Spleen (tissue), 11 donors: ENCODE measurements around the gene MLLT10. TPM values are rescaled to one million over a fixed set of nuclear protein-coding genes. Genes with fewer than 3 reads are reported as not detected.

Source experiments
- DNase-seq: peaks from one replicate; pipeline ENCODE4 v3.0.0-alpha.2; 2020
- H3K27ac ChIP-seq, 8 donors: fragments of 200-600 bp; sonication (generic) in 7 of 8; 1 replicate in 4 of 8; 2 replicates in 4 of 8; pipeline versions ENCODE4 v1.5.0 to v1.8.0; 2016 to 2021; ENCODE audit warnings: inconsistent platforms in 4 of 8, mild to moderate bottlenecking in 4 of 8, moderate library complexity in 1 of 8
- H3K27me3 ChIP-seq, 7 donors: fragments of 200-600 bp; sonication (generic) in 6 of 7; replicated peaks in 1 of 7; 1 replicate in 4 of 7; 2 replicates in 3 of 7; pipeline versions ENCODE4 v1.5.0 to v1.8.0; 2016 to 2021; ENCODE audit warnings: inconsistent platforms in 3 of 7, mild to moderate bottlenecking in 1 of 7
- H3K36me3 ChIP-seq, 6 donors: fragments of 200-600 bp; sonication (generic) in 5 of 6; 1 replicate in 4 of 6; 2 replicates in 2 of 6; pipeline versions ENCODE4 v1.5.0 to v1.8.0; 2016 to 2021; ENCODE audit warnings: inconsistent platforms in 2 of 6
- H3K4me1 ChIP-seq, 6 donors: fragments of 200-600 bp; sonication (generic) in 5 of 6; 1 replicate in 3 of 6; 2 replicates in 3 of 6; pipeline versions ENCODE4 v1.5.0 to v1.8.0; 2016 to 2021; ENCODE audit warnings: inconsistent platforms in 3 of 6
- H3K4me3 ChIP-seq, 8 donors: fragments of 200-600 bp; sonication (generic) in 7 of 8; 1 replicate in 4 of 8; 2 replicates in 4 of 8; pipeline versions ENCODE4 v1.5.0 to v1.8.0; 2016 to 2021; ENCODE audit warnings: inconsistent platforms in 4 of 8, mild to moderate bottlenecking in 4 of 8, moderate library complexity in 2 of 8
- H3K9me3 ChIP-seq, 8 donors: fragments of 200-600 bp; sonication (generic) in 7 of 8; 1 replicate in 4 of 8; 2 replicates in 4 of 8; pipeline versions ENCODE4 v1.5.0 to v1.8.0; 2016 to 2021; ENCODE audit warnings: inconsistent platforms in 4 of 8
- POLR2A ChIP-seq, 3 donors: fragments of 450-650 bp; IDR thresholded peaks; one replicate each; pipeline ENCODE4 v1.5.1; 2017; ENCODE audit warnings: antibody characterized with exemption in 3 of 3, mild to moderate bottlenecking in 1 of 3
- POLR2AphosphoS5 ChIP-seq, 3 donors: sonication (generic); formaldehyde crosslinking; IDR thresholded peaks; one replicate each; pipeline ENCODE4 v1.5.1; 2017; ENCODE audit warnings: antibody characterized with exemption in 3 of 3
- WGBS, 5 donors: extraction: QIAGEN DNeasy Blood & Tissue Kit in 3 of 5; methylation state at CpG; one replicate each; pipeline versions ENCODE4 v1.1.5 to v1.1.7; 2013 to 2018; 5-methylcytosine and 5-hydroxymethylcytosine counted together
- intact Hi-C: fragments of 100-400 bp; cut with DNase I; formaldehyde crosslinking; loops from one replicate; pipeline ENCODE4 v1.15.0; 2023; ENCODE audit warnings: low total_unique reads
- polyA plus RNA-seq, 3 donors: library from polyadenylated mRNA; stranded (reverse); fragments of 200-250 nt; gene quantifications; one replicate each; pipeline ENCODE4 v1.2.1, GENCODE V29; 2013
- total RNA-seq, 7 donors: library from RNA; depleted of rRNA in 3 of 7; stranded (reverse); fragments of >200 nt in 3 of 7; fragmentation: NEBNext Ultra II Directional in 4 of 7; extraction: Animal tissue kit (Norgen Biotek cat#: 25700) in 4 of 7; gene quantifications; one replicate each; pipeline versions ENCODE4 v1.1.0 to v1.2.1, GENCODE V29; 2016 to 2021
- TF ChIP-seq, protein P1 (sequence below), 11 experiments: fragments of 200-600 bp in 7 of 11; fragments of 450-650 bp in 4 of 11; sonication (generic) in 4 of 11; IDR thresholded peaks in 8 of 11; conservative IDR thresholded peaks in 3 of 11; 1 replicate in 7 of 11; 2 replicates in 4 of 11; pipeline versions ENCODE4 v1.4.0 to v1.8.0; 2016 to 2021; ENCODE audit warnings: antibody characterized with exemption in 11 of 11, inconsistent platforms in 4 of 11, mild to moderate bottlenecking in 1 of 11
- donor health status: healthy with polysubstance abuse.
- donor health status: DM: no; HTN: no; CAD: no; lungs with moderate emphysema.
- donor health status: DM: no; HTN: no; CAD: no.
- donor health status: Bipolar disorder and iron deficiency.
- donor health status: healthy.
- donor health status: DM: no; HTN: no; CAD: no.
- donor health status: DM: yes; HTN: yes; CAD: no.

MLLT10 gene
- total and polyA plus RNA-seq, 10 donors = 9.5 to 58.1 (median 43.0) TPM

DNA sequence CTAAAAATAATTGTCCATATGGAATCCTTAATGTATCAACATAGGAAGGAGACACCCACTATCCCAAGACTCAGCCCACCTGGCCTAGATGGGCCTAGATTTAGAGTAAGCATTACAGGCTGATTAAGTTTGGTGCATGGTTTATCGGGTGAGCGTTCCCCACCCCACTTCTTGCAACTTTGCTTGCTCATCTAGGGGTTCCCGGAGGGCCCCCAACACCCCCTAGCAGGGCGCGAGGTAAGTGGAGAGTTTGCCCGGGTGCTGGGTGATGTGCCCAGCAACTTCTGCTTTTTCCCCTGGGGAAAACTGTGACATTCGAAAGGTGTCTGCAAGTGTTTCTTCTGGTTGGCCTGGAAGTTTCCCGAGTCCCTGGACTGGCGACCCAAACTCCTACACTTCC lies 40.2 kb upstream of the MLLT10 start:
- WGBS, 5 donors = 28 to 53% (median 33%) methylated on average over 6 to 9 of the region's 9 CpGs
- no peaks in the 10 kb centered on the region for H3K9me3 ChIP-seq
- H3K4me3 ChIP-seq = peak overlapping the region in 5 of 8 donors; percentile 66 to 83 (median 75)
- no peak overlapping the region for H3K27ac ChIP-seq
- H3K36me3 ChIP-seq = no peaks in the 10 kb centered on the region
- TF ChIP-seq, protein P1, sequence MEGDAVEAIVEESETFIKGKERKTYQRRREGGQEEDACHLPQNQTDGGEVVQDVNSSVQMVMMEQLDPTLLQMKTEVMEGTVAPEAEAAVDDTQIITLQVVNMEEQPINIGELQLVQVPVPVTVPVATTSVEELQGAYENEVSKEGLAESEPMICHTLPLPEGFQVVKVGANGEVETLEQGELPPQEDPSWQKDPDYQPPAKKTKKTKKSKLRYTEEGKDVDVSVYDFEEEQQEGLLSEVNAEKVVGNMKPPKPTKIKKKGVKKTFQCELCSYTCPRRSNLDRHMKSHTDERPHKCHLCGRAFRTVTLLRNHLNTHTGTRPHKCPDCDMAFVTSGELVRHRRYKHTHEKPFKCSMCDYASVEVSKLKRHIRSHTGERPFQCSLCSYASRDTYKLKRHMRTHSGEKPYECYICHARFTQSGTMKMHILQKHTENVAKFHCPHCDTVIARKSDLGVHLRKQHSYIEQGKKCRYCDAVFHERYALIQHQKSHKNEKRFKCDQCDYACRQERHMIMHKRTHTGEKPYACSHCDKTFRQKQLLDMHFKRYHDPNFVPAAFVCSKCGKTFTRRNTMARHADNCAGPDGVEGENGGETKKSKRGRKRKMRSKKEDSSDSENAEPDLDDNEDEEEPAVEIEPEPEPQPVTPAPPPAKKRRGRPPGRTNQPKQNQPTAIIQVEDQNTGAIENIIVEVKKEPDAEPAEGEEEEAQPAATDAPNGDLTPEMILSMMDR (IDR thresholded peaks at IDR 0.05 in 8 of 11, conservative IDR thresholded peaks at IDR 0.05 in 3 of 11) = no peak
- peaks cover 15 to 43% (median 39%) of the 10 kb centered on the region in 6 donors for H3K4me1 ChIP-seq
- peaks cover 0 to 54% (median 31%) of the 10 kb centered on the region in 7 donors for H3K27me3 ChIP-seq
- intact Hi-C loops = loop anchor here (10.0 kb wide), 1 partner anchor 461 kb away; no protein-coding TSS in a partner anchor
- peak; percentile 71 for DNase-seq

DNA sequence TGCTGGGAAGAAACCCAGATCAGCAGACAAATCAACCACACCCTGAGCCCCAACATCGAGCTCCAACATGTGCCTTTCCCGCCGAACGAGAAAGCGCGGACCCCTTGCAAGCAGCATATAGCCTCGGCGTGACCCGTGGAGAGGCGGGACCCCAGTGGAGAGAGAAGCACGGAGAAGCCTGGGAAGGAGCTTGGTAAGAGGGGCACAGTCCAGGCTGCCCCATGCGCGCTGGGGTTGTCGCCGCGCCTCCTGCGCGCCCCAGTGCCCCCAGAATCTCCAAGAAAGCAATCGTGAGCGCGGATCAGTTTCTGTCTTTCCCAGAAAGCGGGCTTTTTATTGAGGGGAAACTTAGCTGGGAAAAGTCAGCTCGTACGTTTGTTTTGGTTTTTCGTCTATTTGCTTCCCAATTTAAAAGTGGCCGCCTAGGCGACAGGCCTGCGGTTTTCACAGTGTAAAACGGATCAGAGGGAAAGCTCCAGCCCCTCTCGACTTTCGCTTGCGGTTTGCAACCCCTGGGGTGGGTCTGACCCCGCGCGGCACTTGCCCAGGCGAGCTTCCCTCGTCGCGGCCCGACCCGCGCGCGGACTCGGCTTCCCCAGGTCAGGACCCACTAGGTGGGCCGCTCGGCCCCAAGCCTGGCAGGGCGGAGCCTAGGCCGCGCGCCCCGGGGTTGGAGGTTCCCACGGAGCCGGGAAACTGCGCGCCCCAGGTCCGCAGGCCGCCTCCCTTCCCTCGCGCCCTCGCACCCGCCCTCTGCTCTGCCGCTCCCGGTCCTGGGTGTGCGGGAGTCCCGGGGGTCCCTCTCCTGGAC lies 39.6 kb upstream of the MLLT10 start:
- no peaks in the 10 kb centered on the region for H3K9me3 ChIP-seq
- H3K4me3 ChIP-seq = peak overlapping the region; percentile 65 to 89 (median 74)
- H3K36me3 ChIP-seq = no peaks in the 10 kb centered on the region
- DNase-seq = peak; percentile 85
- H3K4me1 ChIP-seq = peaks cover 15 to 45% (median 39%) of the 10 kb centered on the region in 6 donors
- WGBS, 5 donors = 3 to 8% (median 5%) methylated on average over 60 to 66 of the region's 66 CpGs
- TF ChIP-seq, protein P1 (IDR thresholded peaks at IDR 0.05 in 8 of 11, conservative IDR thresholded peaks at IDR 0.05 in 3 of 11) = no peak
- TF ChIP-seq POLR2AphosphoS5 (IDR thresholded peaks at IDR 0.05) = peak in 1 of 3 donors; percentile 39
- intact Hi-C loops = loop anchor here (5.0 to 10.0 kb wide), 2 partner anchors 238 to 460 kb away; no protein-coding TSS in a partner anchor
- H3K27ac ChIP-seq = peak overlapping the region in 3 of 8 donors; percentile 12 to 52 (median 39)
- peaks cover 0 to 60% (median 37%) of the 10 kb centered on the region in 7 donors for H3K27me3 ChIP-seq

DNA sequence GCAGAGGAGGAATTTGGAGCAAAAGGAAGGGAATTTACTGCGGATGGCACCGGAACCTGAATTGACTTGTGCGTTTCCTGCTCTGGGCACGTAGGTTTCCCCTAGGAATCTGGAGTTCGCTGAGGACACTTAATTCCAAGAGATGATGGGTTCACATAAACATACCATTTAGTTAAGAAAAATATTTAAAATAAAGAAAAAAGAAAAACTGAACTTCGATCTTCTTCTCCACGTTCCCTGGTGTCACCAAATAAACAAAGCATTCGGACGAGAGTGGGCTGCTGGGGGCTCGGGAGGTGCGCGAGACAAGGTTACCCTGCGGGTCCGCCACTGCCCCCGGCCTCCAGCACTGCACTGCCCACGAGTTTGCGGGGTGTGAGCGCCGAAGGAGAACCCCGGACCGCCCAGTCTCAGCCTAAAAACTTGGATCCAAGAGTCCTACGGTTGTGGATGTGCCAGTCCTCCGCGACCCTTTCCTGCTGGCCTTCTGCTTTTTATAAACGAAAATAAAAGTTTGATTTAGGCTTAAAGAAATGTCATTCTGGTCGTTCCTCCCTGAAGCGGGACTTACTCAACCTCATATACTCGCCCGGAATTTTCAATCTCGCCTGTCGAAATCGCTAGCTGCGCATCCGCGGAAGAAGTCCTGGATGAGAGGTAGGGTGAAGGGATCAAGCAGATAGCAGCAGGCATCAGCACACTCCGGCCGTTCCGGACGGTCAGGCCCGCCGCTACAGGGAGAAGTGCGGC lies 38.9 kb upstream of the MLLT10 start:
- no peaks in the 10 kb centered on the region for H3K36me3 ChIP-seq
- H3K9me3 ChIP-seq = no peaks in the 10 kb centered on the region
- intact Hi-C loops = loop anchor here (5.0 to 10.0 kb wide), 2 partner anchors 237 to 460 kb away; no protein-coding TSS in a partner anchor
- peak overlapping the region; percentile 65 to 89 (median 74) for H3K4me3 ChIP-seq
- peaks cover 20 to 53% (median 46%) of the 10 kb centered on the region in 6 donors for H3K4me1 ChIP-seq
- TF ChIP-seq POLR2AphosphoS5 (IDR thresholded peaks at IDR 0.05) (no peak), POLR2A (IDR thresholded peaks at IDR 0.05) (no peak)
- 0 to 2% (median 0%) methylated on average over 39 to 42 of the region's 42 CpGs for WGBS, 5 donors
- peak; percentile 78 for DNase-seq
- peaks cover 0 to 68% (median 45%) of the 10 kb centered on the region in 7 donors for H3K27me3 ChIP-seq
- peak overlapping the region in 2 of 8 donors; percentile 12 to 52 for H3K27ac ChIP-seq

DNA sequence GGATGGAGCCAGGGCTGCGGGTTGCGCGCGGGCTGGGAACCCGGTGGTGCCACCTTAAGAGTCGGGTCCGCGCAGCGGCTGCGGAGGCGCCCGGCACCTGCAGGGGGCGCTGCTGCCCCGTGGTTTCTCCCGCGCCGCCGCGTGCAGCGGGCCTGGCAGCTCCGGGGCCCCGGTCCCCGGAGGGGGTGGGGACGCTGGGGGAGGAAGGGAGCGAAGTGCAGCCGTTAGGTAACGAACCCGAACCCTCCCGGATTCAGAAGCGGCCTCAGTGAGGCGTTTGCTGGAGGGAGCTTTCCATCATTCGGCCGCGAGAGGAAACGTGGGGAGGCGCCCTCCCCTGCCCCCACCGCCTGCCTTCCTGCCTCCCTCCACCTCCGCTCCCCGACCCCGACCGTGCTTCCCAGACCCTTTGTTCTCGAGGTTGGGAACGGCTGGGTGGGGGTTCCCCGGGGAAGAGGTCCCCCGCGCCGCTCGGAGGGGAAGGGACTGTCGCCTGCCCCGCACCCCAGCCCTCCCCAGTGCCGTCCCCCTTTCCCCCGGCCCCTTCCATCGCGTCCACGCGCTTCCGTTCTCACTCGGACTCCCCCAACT lies 38.2 kb upstream of the MLLT10 start:
- intact Hi-C loops = loop anchor here (5.0 to 10.0 kb wide), 2 partner anchors 236 to 459 kb away; no protein-coding TSS in a partner anchor
- 0 to 1% (median 1%) methylated on average over 20 to 58 of the region's 58 CpGs for WGBS, 5 donors

More for the DNA sequence above, 38.2 kb upstream of the MLLT10 start:
- Histone ChIP-seq H3K9me3 (no peaks in the 10 kb centered on the region), H3K4me1 (peaks cover 23 to 59% (median 51%) of the 10 kb centered on the region in 6 donors), H3K4me3 (peak overlapping the region; percentile 65 to 89 (median 74)), H3K27ac (peak overlapping the region in 5 of 8 donors; percentile 13 to 52 (median 16)), H3K27me3 (peaks cover 0 to 74% (median 48%) of the 10 kb centered on the region in 7 donors), H3K36me3 (no peaks in the 10 kb centered on the region)
- TF ChIP-seq POLR2AphosphoS5 (IDR thresholded peaks at IDR 0.05) = peak; percentile 45 to 70 (median 61)
- TF ChIP-seq POLR2A (IDR thresholded peaks at IDR 0.05) = no peak
- TF ChIP-seq, protein P1 (IDR thresholded peaks at IDR 0.05 in 8 of 11, conservative IDR thresholded peaks at IDR 0.05 in 3 of 11) = peak; percentile 86 to 100 (median 99)
- DNase-seq = peak; percentile 97
